SK-N-SH (cell line): ENCODE measurements around the gene OSBPL9. TPM values are rescaled to one million over a fixed set of nuclear protein-coding genes. Genes with fewer than 3 reads are reported as not detected.
"Not testable (repeated sequence)": the region's sequence is repeated elsewhere in the genome, so short reads cannot be mapped to it uniquely, and the experiment has no call there.

ENCODE experiments used
- CTCF ChIA-PET: fragments of 300-600, 350-600 bp; formaldehyde crosslinking; extraction: SDS; loops from one replicate; lab custom pipeline; 2021; lab: Yijun Ruan, JAX
- POLR2A ChIA-PET: fragments of 350-600 bp; sonication (Branson Sonifier 250); formaldehyde crosslinking; extraction: SDS; loops from one replicate; lab custom pipeline; 2020; ENCODE audit warnings: antibody characterized with exemption, inconsistent platforms; lab: Yijun Ruan, JAX
- DNase-seq: peaks from one replicate; pipeline ENCODE4 v3.0.0; 2012
- H2AFZ ChIP-seq: fragments of 200-600 bp; sonication (generic); 2 replicates; pipeline ENCODE4 v1.8.1; 2016; ENCODE audit warnings: antibody characterized with exemption, mild to moderate bottlenecking, low read depth
- H3F3A ChIP-seq: fragments of 200-600 bp; sonication (generic); replicated peaks from 2 replicates; pipeline ENCODE3; 2016; ENCODE audit warnings: antibody characterized with exemption, mild to moderate bottlenecking; ENCODE audit not compliant: insufficient read depth
- H3K27ac ChIP-seq, 2 experiments: fragments of 200-500 bp in 1 of 2; fragments of 200-600 bp in 1 of 2; sonication (Bioruptor generic) in 1 of 2; sonication (generic), shearing (Covaris generic) in 1 of 2; 2 replicates each; pipeline versions ENCODE4 v1.5.1 to v1.6.1; 2014 to 2016; ENCODE audit warnings: low read depth in 2 of 2, inconsistent platforms in 1 of 2, low read length in 1 of 2, mild to moderate bottlenecking in 1 of 2, mixed read lengths in 1 of 2
- H3K27me3 ChIP-seq: fragments of 200-600 bp; sonication (generic), shearing (Covaris generic); 2 replicates; pipeline ENCODE4 v1.6.1; 2016; ENCODE audit warnings: mixed run types; ENCODE audit not compliant: insufficient read depth
- H3K36me3 ChIP-seq, 2 experiments: fragments of 200-500 bp in 1 of 2; fragments of 200-600 bp in 1 of 2; sonication (Bioruptor generic) in 1 of 2; sonication (generic) in 1 of 2; replicated peaks in 1 of 2; 2 replicates each; pipeline versions ENCODE3 to v1.5.1; 2014 to 2016; ENCODE audit warnings: low read length in 1 of 2, mild to moderate bottlenecking in 1 of 2; ENCODE audit not compliant: insufficient read depth in 2 of 2, control insufficient read depth in 1 of 2
- H3K4me1 ChIP-seq, 2 experiments: fragments of 200-500 bp in 1 of 2; fragments of 200-600 bp in 1 of 2; sonication (Bioruptor generic) in 1 of 2; sonication (generic), shearing (Covaris generic) in 1 of 2; 2 replicates each; pipeline versions ENCODE4 v1.5.1 to v1.6.1; 2014 to 2016; ENCODE audit warnings: low read depth in 1 of 2, low read length in 1 of 2, mixed run types in 1 of 2; ENCODE audit not compliant: insufficient read depth in 2 of 2, control insufficient read depth in 1 of 2
- H3K4me2 ChIP-seq: fragments of 200-600 bp; sonication (generic), shearing (Covaris generic); 2 replicates; pipeline ENCODE4 v1.6.1; 2017; ENCODE audit warnings: mixed run types
- H3K4me3 ChIP-seq, 2 experiments: fragments of 200-500 bp in 1 of 2; fragments of 200-600 bp in 1 of 2; sonication (Bioruptor generic) in 1 of 2; sonication (generic), shearing (Covaris generic) in 1 of 2; 2 replicates each; pipeline versions ENCODE4 v1.5.1 to v1.8.1; 2014 to 2016; ENCODE audit warnings: low read depth in 2 of 2, inconsistent platforms in 1 of 2, low read length in 1 of 2, mild to moderate bottlenecking in 1 of 2, mixed read lengths in 1 of 2, moderate library complexity in 1 of 2
- H3K79me2 ChIP-seq: fragments of 200-600 bp; sonication (generic); 2 replicates; pipeline ENCODE4 v1.8.1; 2017; ENCODE audit warnings: mild to moderate bottlenecking; ENCODE audit not compliant: insufficient read depth
- H3K9ac ChIP-seq: fragments of 200-600 bp; sonication (generic); 2 replicates; pipeline ENCODE4 v1.6.1; 2017; ENCODE audit warnings: mixed run types
- H3K9me2 ChIP-seq: fragments of 200-600 bp; sonication (generic); 2 replicates; pipeline ENCODE4 v1.6.1; 2017; ENCODE audit warnings: mixed run types
- H3K9me3 ChIP-seq: fragments of 200-600 bp; sonication (generic); 2 replicates; pipeline ENCODE4 v1.6.1; 2017; ENCODE audit warnings: mixed run types, mild to moderate bottlenecking, moderate library complexity
- H4K20me1 ChIP-seq: fragments of 200-600 bp; sonication (generic); 2 replicates; pipeline ENCODE4 v1.6.1; 2017; ENCODE audit warnings: mild to moderate bottlenecking, mixed run types; ENCODE audit not compliant: insufficient read depth
- EP300 ChIP-seq, 2 experiments: IDR thresholded peaks; 2 replicates each; pipeline versions ENCODE4 v1.4.0 to v1.6.1; 2012; ENCODE audit warnings: borderline replicate concordance in 1 of 2, low read depth in 1 of 2, low read length in 1 of 2
- EZH2phosphoT487 ChIP-seq: fragments of 200-600 bp; sonication (generic); IDR thresholded peaks from 2 replicates; pipeline ENCODE4 v1.6.1; 2017; ENCODE audit warnings: low read depth, mixed run types, mild to moderate bottlenecking, antibody characterized with exemption, moderate library complexity, borderline replicate concordance
- FOSL2 ChIP-seq: IDR thresholded peaks from 2 replicates; pipeline ENCODE4 v1.4.0; 2012; ENCODE audit warnings: low read depth, mild to moderate bottlenecking, moderate library complexity, borderline replicate concordance
- FOXJ3 ChIP-seq: sonication (generic); formaldehyde crosslinking; IDR thresholded peaks from 2 replicates; pipeline ENCODE4 v1.5.1; 2020; ENCODE audit warnings: mild to moderate bottlenecking, missing genetic modification reagents
- GABPA ChIP-seq: IDR thresholded peaks from 2 replicates; pipeline ENCODE4 v1.4.0; 2012; ENCODE audit warnings: low read depth, mild to moderate bottlenecking
- IRF3 ChIP-seq: fragments of 150-350 bp; IDR thresholded peaks from 2 replicates; pipeline ENCODE4 v1.6.1; 2016; ENCODE audit warnings: mild to moderate bottlenecking, low read depth, low read length
- MAX ChIP-seq: IDR thresholded peaks from 2 replicates; pipeline ENCODE4 v1.4.0; 2012; ENCODE audit warnings: low read depth
- RFX5 ChIP-seq: IDR thresholded peaks from 2 replicates; pipeline ENCODE4 v1.6.1; 2012; ENCODE audit warnings: mild to moderate bottlenecking, improper control_type of control experiment, low read length
- SMC3 ChIP-seq: IDR thresholded peaks from 2 replicates; pipeline ENCODE4 v1.6.1; 2012; ENCODE audit warnings: low read depth, low read length, improper control_type of control experiment
- TCF12 ChIP-seq: IDR thresholded peaks from 2 replicates; pipeline ENCODE4 v1.4.0; 2012
- TEAD4 ChIP-seq: IDR thresholded peaks from 2 replicates; pipeline ENCODE4 v1.4.0; 2012; ENCODE audit warnings: mild to moderate bottlenecking, borderline replicate concordance; ENCODE audit not compliant: insufficient read depth
- USF1 ChIP-seq: IDR thresholded peaks from 2 replicates; pipeline ENCODE4 v1.4.0; 2012; ENCODE audit warnings: low read depth, borderline replicate concordance
- WGBS: methylation state at CpG from one replicate; pipeline ENCODE4 v1.1.6; 2017; ENCODE audit warnings: low lambda C conversion rate; 5-methylcytosine and 5-hydroxymethylcytosine counted together
- polyA plus RNA-seq, 3 experiments: library from polyadenylated mRNA; depleted of rRNA; stranded (reverse); fragments of >200 nt; gene quantifications; 2 replicates each; pipeline ENCODE4 v1.2.3, GENCODE V29; 2012
- TF ChIP-seq, protein P1 (sequence below): fragments of 150-350 bp; IDR thresholded peaks from 2 replicates; pipeline ENCODE4 v1.6.1; 2017; ENCODE audit warnings: antibody characterized with exemption, low read length, low read depth, borderline replicate concordance

The OSBPL9 gene
- polyA plus RNA-seq, 1 of the 3 experiments (the other 2 are of a cell fraction), result 43.9 TPM

DNA sequence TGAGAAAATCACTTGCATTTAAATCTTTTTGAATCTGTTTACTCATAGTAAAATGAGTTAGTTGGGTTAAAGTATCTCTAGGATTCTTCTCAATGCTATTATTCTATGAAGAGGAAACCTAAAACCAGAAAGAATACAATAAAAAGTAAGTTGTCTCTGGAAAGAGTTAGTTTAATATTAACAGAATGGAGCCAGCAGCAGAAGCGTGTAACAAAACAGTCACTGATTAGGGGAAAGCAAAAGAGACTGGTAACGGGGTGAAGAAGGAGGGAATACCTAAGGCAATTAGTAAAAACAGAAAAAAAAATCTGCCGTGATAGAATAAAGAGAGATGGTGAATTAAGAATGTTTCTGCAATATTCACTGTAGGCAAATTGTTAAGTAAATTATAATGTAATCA, 201.6 kb downstream of the OSBPL9 start:
- H3K27ac ChIP-seq, result no peak overlapping the region
- no peaks in the 10 kb centered on the region for H3K27me3 ChIP-seq
- H3K9me3 ChIP-seq, result no peaks in the 10 kb centered on the region
- 89% methylated on average over 3 of the region's 3 CpGs for WGBS
- H3K9me2 ChIP-seq, result no peaks in the 10 kb centered on the region
- H3F3A ChIP-seq, result peaks cover 5% of the 10 kb centered on the region
- H3K36me3 ChIP-seq, result peaks cover 73 to 84% of the 10 kb centered on the region in 2 experiments
- POLR2A ChIA-PET, result no interaction called here
- 0 out of 2 replicates have a peak, but pooled peaks cover 3% of the 10 kb centered on the region for H3K79me2 ChIP-seq
- no peak overlapping the region for H3K4me3 ChIP-seq
- no peak overlapping the region for H3K4me2 ChIP-seq
- H2AFZ ChIP-seq, result no peak overlapping the region
- CTCF ChIA-PET, result no interaction called here
- H3K9ac ChIP-seq, result no peak overlapping the region
- no peaks in the 10 kb centered on the region for H3K4me1 ChIP-seq
- no peaks in the 10 kb centered on the region for H4K20me1 ChIP-seq
- TF ChIP-seq RFX5 (no peak), IRF3 (no peak), FOXJ3 (CRISPR knock-in tag) (no peak), TCF12 (no peak), GABPA (no peak), MAX (no peak), TEAD4 (no peak), USF1 (no peak), EZH2phosphoT487 (no peak), SMC3 (no peak), FOSL2 (no peak), EP300 (IDR thresholded peaks at IDR 0.05; ENCODE audit: borderline replicate concordance in 1 of 2, low read depth in 1 of 2, low read length in 1 of 2) (no peak)
- TF ChIP-seq, protein P1, sequence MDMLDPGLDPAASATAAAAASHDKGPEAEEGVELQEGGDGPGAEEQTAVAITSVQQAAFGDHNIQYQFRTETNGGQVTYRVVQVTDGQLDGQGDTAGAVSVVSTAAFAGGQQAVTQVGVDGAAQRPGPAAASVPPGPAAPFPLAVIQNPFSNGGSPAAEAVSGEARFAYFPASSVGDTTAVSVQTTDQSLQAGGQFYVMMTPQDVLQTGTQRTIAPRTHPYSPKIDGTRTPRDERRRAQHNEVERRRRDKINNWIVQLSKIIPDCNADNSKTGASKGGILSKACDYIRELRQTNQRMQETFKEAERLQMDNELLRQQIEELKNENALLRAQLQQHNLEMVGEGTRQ, result no peak
- no peak for DNase-seq

DNA sequence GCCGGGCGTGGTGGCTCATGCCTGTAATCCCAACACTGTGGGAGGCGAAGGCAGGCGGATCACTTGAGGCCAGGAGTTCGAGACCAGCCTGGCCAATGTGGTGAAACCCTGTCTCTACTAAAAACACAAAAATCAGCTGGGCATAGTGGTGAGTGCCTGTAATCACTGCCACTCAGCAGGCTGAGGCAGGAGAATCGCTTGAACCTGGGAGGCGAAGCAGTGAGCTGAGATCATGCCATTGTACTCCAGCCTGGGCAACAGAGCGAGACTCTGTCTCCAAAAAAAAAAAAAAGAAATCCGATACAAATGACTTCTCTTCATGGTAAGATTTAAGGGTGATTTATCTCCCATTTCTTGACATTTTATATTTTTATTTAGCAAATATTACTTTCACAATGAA, 202.1 kb downstream of the OSBPL9 start:
- DNase-seq, H3K9me2 ChIP-seq, H3F3A ChIP-seq, H3K27me3 ChIP-seq, H3K4me3 ChIP-seq, H3K9me3 ChIP-seq, H3K27ac ChIP-seq, POLR2A ChIA-PET, H4K20me1 ChIP-seq, H2AFZ ChIP-seq, H3K4me2 ChIP-seq, H3K4me1 ChIP-seq, H3K9ac ChIP-seq, CTCF ChIA-PET, H3K79me2 ChIP-seq: not testable (repeated sequence)
- 95% methylated on average over 9 of the region's 9 CpGs for WGBS
- H3K36me3 ChIP-seq, result peaks cover 73 to 82% of the 10 kb centered on the region in 2 experiments
